HepG2 (cell line): Measurements from ENCODE around the gene RBFOX1. TPM values are rescaled to one million over a fixed set of nuclear protein-coding genes. Genes with fewer than 3 reads are reported as not detected.

ENCODE experiments used
- ATAC-seq: fragments of 200-7000 bp; cut with Tn5 transposase; 3 replicates; pipeline ENCODE4 v1.9.1; 2020; ENCODE audit warnings: mild to moderate bottlenecking, moderate library complexity
- BruUV-seq: library from RNA; stranded (reverse); fragments of 400-500 nt; replicated peaks from 2 replicates; lab custom pipeline; 2021; lab: Mats Ljungman, UMichigan
- CTCF ChIA-PET: fragments of 300-600 bp; formaldehyde crosslinking; extraction: SDS; loops from one replicate; lab custom pipeline; 2021; ENCODE audit warnings: low total read pairs, inconsistent platforms, low intra/inter-chr PET ratio; lab: Yijun Ruan, JAX
- POLR2A ChIA-PET: fragments of 350-600 bp; sonication (Branson Sonifier 250); formaldehyde crosslinking; loops from one replicate; lab custom pipeline; 2020; ENCODE audit warnings: antibody characterized with exemption, inconsistent platforms; lab: Yijun Ruan, JAX
- DNase-seq: peaks from one replicate; pipeline ENCODE4 v3.0.0-alpha.2; 2015; ENCODE audit warnings: low spot score
- FAIRE-seq: peaks from 3 replicates; lab custom pipeline; 2011; peaks lifted over from hg19 to GRCh38; lab: Jason Lieb, UNC
- H2AFZ ChIP-seq: one replicate; pipeline ENCODE4 v1.6.1; 2011; ENCODE audit warnings: low read length, inconsistent platforms
- H3K27ac ChIP-seq: fragments of 300-600 bp; 3 replicates; pipeline ENCODE4 v1.8.0; 2011; ENCODE audit warnings: mixed run types, mild to moderate bottlenecking, mixed read lengths, low read length, inconsistent platforms; ENCODE audit not compliant: insufficient read depth; ENCODE audit errors: extremely low read length
- H3K27me3 ChIP-seq, 2 experiments: fragments of 200-600 bp in 1 of 2; 2 replicates in 1 of 2; 3 replicates in 1 of 2; pipeline versions ENCODE4 v1.6.0 to v1.8.0; 2011; ENCODE audit warnings: low read length in 2 of 2, mild to moderate bottlenecking in 2 of 2, moderate library complexity in 2 of 2, inconsistent platforms in 1 of 2; ENCODE audit not compliant: insufficient read depth in 2 of 2, control insufficient read depth in 1 of 2
- H3K36me3 ChIP-seq, 2 experiments: fragments of 200-600 bp in 1 of 2; replicated peaks in 1 of 2; 2 replicates in 1 of 2; 3 replicates in 1 of 2; pipeline versions ENCODE4 v1.5.1 to v1.8.0; 2011; ENCODE audit warnings: low read length in 2 of 2, inconsistent platforms in 1 of 2; ENCODE audit not compliant: insufficient read depth in 2 of 2, control insufficient read depth in 1 of 2
- H3K4me1 ChIP-seq: 2 replicates; pipeline ENCODE4 v1.5.1; 2012; ENCODE audit warnings: low read length, inconsistent platforms; ENCODE audit not compliant: insufficient read depth
- H3K4me2 ChIP-seq: 2 replicates; pipeline ENCODE4 v1.6.0; 2011; ENCODE audit warnings: low read depth, low read length, inconsistent platforms
- H3K4me3 ChIP-seq, 3 experiments: fragments of 200-600 bp in 1 of 3; sonication (generic), shearing (Covaris generic) in 1 of 3; replicated peaks in 1 of 3; 2 replicates each; pipeline ENCODE4 v1.5.1; 2011 to 2016; ENCODE audit warnings: low read length in 3 of 3, inconsistent platforms in 2 of 3, low read depth in 2 of 3, mild to moderate bottlenecking in 2 of 3, control low read depth in 1 of 3, mixed read lengths in 1 of 3; ENCODE audit not compliant: insufficient read depth in 1 of 3
- H3K79me2 ChIP-seq: one replicate; pipeline ENCODE4 v1.6.1; 2011; ENCODE audit warnings: low read length, inconsistent platforms; ENCODE audit not compliant: insufficient read depth
- H3K9ac ChIP-seq: 2 replicates; pipeline ENCODE4 v1.6.0; 2011; ENCODE audit warnings: mild to moderate bottlenecking, low read depth, low read length, inconsistent platforms; ENCODE audit not compliant: insufficient read depth
- H3K9me3 ChIP-seq: 2 replicates; pipeline ENCODE4 v1.5.1; 2012; ENCODE audit warnings: mild to moderate bottlenecking, low read length
- H4K20me1 ChIP-seq: 2 replicates; pipeline ENCODE4 v1.6.0; 2011; ENCODE audit warnings: inconsistent platforms, mild to moderate bottlenecking, low read length, moderate library complexity; ENCODE audit not compliant: insufficient read depth
- ETV6 ChIP-seq: sonication (generic); formaldehyde crosslinking; conservative IDR thresholded peaks from 2 replicates; pipeline ENCODE4 v1.4.0; 2020; ENCODE audit warnings: missing genetic modification reagents
- MYC ChIP-seq: sonication (generic); formaldehyde crosslinking; IDR thresholded peaks from 2 replicates; pipeline ENCODE4 v1.9.0; 2021; ENCODE audit warnings: missing genetic modification reagents, borderline replicate concordance
- NFRKB ChIP-seq: fragments of 450-650 bp; IDR thresholded peaks from 2 replicates; pipeline ENCODE4 v1.6.1; 2017
- PCBP2 ChIP-seq: fragments of 200-400 bp; formaldehyde crosslinking; optimal IDR thresholded peaks from 2 replicates; pipeline ENCODE3; 2018; ENCODE audit warnings: low read length, low read depth; ENCODE audit not compliant: poor library complexity, severe bottlenecking
- PRMT3 ChIP-seq: sonication (generic); formaldehyde crosslinking; IDR thresholded peaks from 2 replicates; pipeline ENCODE4 v1.8.1; 2022; ENCODE audit warnings: low read depth, mild to moderate bottlenecking, moderate library complexity, missing genetic modification reagents, borderline replicate concordance
- RBM22 ChIP-seq: fragments of 200-400 bp; formaldehyde crosslinking; optimal IDR thresholded peaks from 2 replicates; pipeline ENCODE3; 2017; ENCODE audit warnings: mild to moderate bottlenecking, low read length, moderate library complexity
- TAF15 ChIP-seq: fragments of 200-400 bp; formaldehyde crosslinking; IDR thresholded peaks from one replicate; pipeline ENCODE4 v1.6.1; 2018; ENCODE audit warnings: mild to moderate bottlenecking, low read depth, low read length; ENCODE audit not compliant: poor library complexity, severe bottlenecking
- ZBTB7A ChIP-seq: sonication (generic); formaldehyde crosslinking; IDR thresholded peaks from 2 replicates; pipeline ENCODE4 v1.8.0; 2022; ENCODE audit warnings: mild to moderate bottlenecking, missing genetic modification reagents
- ZFP36 ChIP-seq: fragments of 150-350 bp; IDR thresholded peaks from 2 replicates; pipeline ENCODE4 v1.6.1; 2018; ENCODE audit warnings: borderline replicate concordance, low read length, low read depth; ENCODE audit not compliant: partially characterized antibody
- ZFP90 ChIP-seq: sonication (generic); formaldehyde crosslinking; IDR thresholded peaks from 2 replicates; pipeline ENCODE4 v1.8.0; 2022; ENCODE audit warnings: missing genetic modification reagents, mild to moderate bottlenecking, inconsistent platforms, borderline replicate concordance
- ZNF3 ChIP-seq: IDR thresholded peaks from 2 replicates; pipeline ENCODE4 v1.7.0; 2017; ENCODE audit warnings: inconsistent platforms
- ZNF549 ChIP-seq: sonication (generic); formaldehyde crosslinking; IDR thresholded peaks from 2 replicates; pipeline ENCODE4 v1.5.0; 2020; ENCODE audit warnings: missing genetic modification reagents
- WGBS: methylation state at CpG from one replicate; pipeline ENCODE4 v1.1.6; 2017; ENCODE audit warnings: low lambda C conversion rate; 5-methylcytosine and 5-hydroxymethylcytosine counted together
- in situ Hi-C: cut with HindIII; loops from 2 replicates; pipeline ENCODE4 v1.10.0; 2017; ENCODE audit warnings: low pct_unique_long_range_greater_than_20kb; ENCODE audit not compliant: extremely low pct_ligation_motif_present
- intact Hi-C: fragments of 100-400 bp; cut with micrococcal nuclease; formaldehyde crosslinking; loops from one replicate; pipeline ENCODE4 v1.10.0; 2022; ENCODE audit not compliant: unreplicated experiment
- polyA plus RNA-seq, 8 experiments: library from polyadenylated mRNA; depleted of rRNA in 3 of 8; stranded (reverse) in 7 of 8; unstranded in 1 of 8; fragments of >200 nt; fragmentation: Illumina TruSeq in 4 of 8; extraction: Trizol in 4 of 8; gene quantifications; 2 replicates each; pipeline versions ENCODE4 v1.2.1 to v1.2.3, GENCODE V29; 2011 to 2016; ENCODE audit warnings: low read depth in 4 of 8, missing spikeins in 1 of 8, mixed read lengths in 1 of 8; ENCODE audit not compliant: insufficient read depth in 1 of 8
- total RNA-seq, 5 experiments: library from RNA; depleted of rRNA; stranded (reverse); fragments of >200 nt; fragmentation: Illumina TruSeq; extraction: Trizol; gene quantifications; 2 replicates each; pipeline ENCODE4 v1.2.3, GENCODE V29; 2016; ENCODE audit warnings: low read depth in 1 of 5
- TF ChIP-seq, protein P1 (sequence below): sonication (generic); formaldehyde crosslinking; IDR thresholded peaks from 2 replicates; pipeline ENCODE4 v1.8.0; 2023; ENCODE audit warnings: mild to moderate bottlenecking, missing genetic modification reagents
- TF ChIP-seq, protein P2 (sequence below): sonication (generic); formaldehyde crosslinking; IDR thresholded peaks from 2 replicates; pipeline ENCODE4 v1.5.1; 2020; ENCODE audit warnings: missing genetic modification reagents, mild to moderate bottlenecking, borderline replicate concordance
- TF ChIP-seq, protein P3 (sequence below): sonication (generic); formaldehyde crosslinking; IDR thresholded peaks from 2 replicates; pipeline ENCODE4 v1.5.1; 2020; ENCODE audit warnings: missing genetic modification reagents, mild to moderate bottlenecking, borderline replicate concordance
- TF ChIP-seq, protein P4 (sequence below): sonication (generic); formaldehyde crosslinking; IDR thresholded peaks from 2 replicates; pipeline ENCODE4 v1.4.0; 2020; ENCODE audit warnings: missing genetic modification reagents

The RBFOX1 gene
- total and polyA plus RNA-seq, 2 of the 13 experiments (the other 11 are each of a cell fraction or from before 2014, with no cell fraction given): not detected

DNA sequence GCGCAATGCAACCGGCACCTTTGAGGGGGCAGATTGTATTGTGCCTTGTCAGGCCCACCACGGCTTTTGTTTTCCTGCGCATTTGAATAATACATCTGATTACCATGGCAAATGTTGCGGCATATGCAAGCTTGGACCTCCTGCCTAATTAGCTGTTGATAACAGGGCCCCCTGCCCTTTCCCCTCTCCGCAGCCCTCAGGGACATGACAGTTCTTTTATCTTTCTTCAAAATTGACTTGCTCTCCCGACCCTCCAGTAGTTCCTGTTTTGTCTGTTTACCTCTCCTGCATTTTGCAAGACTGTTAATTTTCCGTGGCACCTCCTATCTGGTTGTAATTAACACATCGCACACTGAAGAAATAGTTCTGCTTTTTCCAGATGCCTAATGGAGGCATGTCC is 86.8 kb downstream of the RBFOX1 start:
- H3K4me1 ChIP-seq: no peaks in the 10 kb centered on the region
- no peak overlapping the region for H3K9ac ChIP-seq
- POLR2A ChIA-PET: no interaction called here
- no peak overlapping the region for H2AFZ ChIP-seq
- TF ChIP-seq ETV6 (CRISPR knock-in tag): no peak
- TF ChIP-seq PCBP2: no peak
- TF ChIP-seq ZNF549 (CRISPR knock-in tag): no peak
- no peak for TF ChIP-seq ZNF3 (CRISPR knock-in tag)
- no peak for TF ChIP-seq RBM22
- TF ChIP-seq, protein P1, sequence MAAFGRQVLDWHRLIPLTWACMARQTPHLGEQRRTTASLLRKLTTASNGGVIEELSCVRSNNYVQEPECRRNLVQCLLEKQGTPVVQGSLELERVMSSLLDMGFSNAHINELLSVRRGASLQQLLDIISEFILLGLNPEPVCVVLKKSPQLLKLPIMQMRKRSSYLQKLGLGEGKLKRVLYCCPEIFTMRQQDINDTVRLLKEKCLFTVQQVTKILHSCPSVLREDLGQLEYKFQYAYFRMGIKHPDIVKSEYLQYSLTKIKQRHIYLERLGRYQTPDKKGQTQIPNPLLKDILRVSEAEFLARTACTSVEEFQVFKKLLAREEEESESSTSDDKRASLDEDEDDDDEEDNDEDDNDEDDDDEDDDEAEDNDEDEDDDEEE (CRISPR knock-in tag): no peak
- no peak for TF ChIP-seq ZBTB7A (CRISPR knock-in tag)
- no peak for TF ChIP-seq TAF15
- TF ChIP-seq PRMT3 (CRISPR knock-in tag): no peak
- TF ChIP-seq, protein P2, sequence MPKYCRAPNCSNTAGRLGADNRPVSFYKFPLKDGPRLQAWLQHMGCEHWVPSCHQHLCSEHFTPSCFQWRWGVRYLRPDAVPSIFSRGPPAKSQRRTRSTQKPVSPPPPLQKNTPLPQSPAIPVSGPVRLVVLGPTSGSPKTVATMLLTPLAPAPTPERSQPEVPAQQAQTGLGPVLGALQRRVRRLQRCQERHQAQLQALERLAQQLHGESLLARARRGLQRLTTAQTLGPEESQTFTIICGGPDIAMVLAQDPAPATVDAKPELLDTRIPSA: no peak
- TF ChIP-seq NFRKB: no peak
- TF ChIP-seq, protein P3, sequence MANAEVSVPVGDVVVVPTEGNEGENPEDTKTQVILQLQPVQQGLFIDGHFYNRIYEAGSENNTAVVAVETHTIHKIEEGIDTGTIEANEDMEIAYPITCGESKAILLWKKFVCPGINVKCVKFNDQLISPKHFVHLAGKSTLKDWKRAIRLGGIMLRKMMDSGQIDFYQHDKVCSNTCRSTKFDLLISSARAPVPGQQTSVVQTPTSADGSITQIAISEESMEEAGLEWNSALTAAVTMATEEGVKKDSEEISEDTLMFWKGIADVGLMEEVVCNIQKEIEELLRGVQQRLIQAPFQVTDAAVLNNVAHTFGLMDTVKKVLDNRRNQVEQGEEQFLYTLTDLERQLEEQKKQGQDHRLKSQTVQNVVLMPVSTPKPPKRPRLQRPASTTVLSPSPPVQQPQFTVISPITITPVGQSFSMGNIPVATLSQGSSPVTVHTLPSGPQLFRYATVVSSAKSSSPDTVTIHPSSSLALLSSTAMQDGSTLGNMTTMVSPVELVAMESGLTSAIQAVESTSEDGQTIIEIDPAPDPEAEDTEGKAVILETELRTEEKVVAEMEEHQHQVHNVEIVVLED (CRISPR knock-in tag): no peak
- TF ChIP-seq, protein P4, sequence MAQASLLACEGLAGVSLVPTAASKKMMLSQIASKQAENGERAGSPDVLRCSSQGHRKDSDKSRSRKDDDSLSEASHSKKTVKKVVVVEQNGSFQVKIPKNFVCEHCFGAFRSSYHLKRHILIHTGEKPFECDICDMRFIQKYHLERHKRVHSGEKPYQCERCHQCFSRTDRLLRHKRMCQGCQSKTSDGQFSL: no peak
- TF ChIP-seq ZFP90 (CRISPR knock-in tag): no peak
- no peak for TF ChIP-seq MYC (CRISPR knock-in tag)
- TF ChIP-seq ZFP36: no peak
- TF ChIP-seq, all 625 proteins: peak for 0
- H3K4me2 ChIP-seq: no peak overlapping the region
- DNase-seq: no peak
- peaks cover 0 to 7% of the 10 kb centered on the region in 2 experiments; a peak in 1 of 5 replicates for H3K27me3 ChIP-seq
- BruUV-seq: no TSS peak
- no peak overlapping the region for H3K27ac ChIP-seq
- H3K9me3 ChIP-seq: no peaks in the 10 kb centered on the region
- H3K79me2 ChIP-seq: no peaks in the 10 kb centered on the region
- CTCF ChIA-PET: no interaction called here
- FAIRE-seq: no peak
- H3K36me3 ChIP-seq: no peaks in the 10 kb centered on the region
- no peak overlapping the region for H3K4me3 ChIP-seq
- no peaks in the 10 kb centered on the region for H4K20me1 ChIP-seq
- in situ Hi-C loops (no loop called here), intact Hi-C loops (no loop called here)
- 24% methylated on average over 9 of the region's 9 CpGs for WGBS
- no peak for ATAC-seq
